Mucosa of gallbladder (tissue), 1 donor: ENCODE data around the gene PPP2R5D. TPM values are rescaled to one million over a fixed set of nuclear protein-coding genes. Genes with fewer than 3 reads are reported as not detected.

ENCODE experiments used
- DNase-seq: peaks from one replicate; pipeline ENCODE4 v3.0.0-alpha.2; 2020; ENCODE audit warnings: low spot score
- total RNA-seq: library from RNA; stranded (reverse); gene quantifications from one replicate; pipeline ENCODE4 v1.2.1, GENCODE V29; 2021
- donor health status: DM: no; HTN: no; CAD: no.

PPP2R5D gene
- total RNA-seq, 1 donor from 2014 or later: 34.9 TPM

DNA sequence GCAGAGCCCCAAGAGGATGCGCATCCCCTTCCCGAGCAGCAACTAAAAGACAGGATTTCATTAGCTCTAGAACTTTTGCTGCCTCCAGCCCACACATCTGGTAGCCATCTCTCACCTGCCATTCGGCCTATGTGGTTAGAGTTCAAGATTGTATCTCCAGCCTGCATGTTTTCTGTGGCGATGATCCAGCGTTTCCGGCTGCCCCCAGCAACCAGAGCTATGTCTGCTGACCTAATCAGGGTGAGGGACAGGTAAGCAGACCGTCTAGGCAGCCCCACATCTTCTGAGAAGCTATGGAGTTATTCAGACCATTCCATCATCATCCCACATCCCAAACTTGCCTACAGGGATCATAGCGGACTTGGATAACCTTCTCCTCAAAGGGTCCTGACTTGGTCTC, 71.6 kb downstream of the PPP2R5D start:
- DNase-seq: no peak

DNA sequence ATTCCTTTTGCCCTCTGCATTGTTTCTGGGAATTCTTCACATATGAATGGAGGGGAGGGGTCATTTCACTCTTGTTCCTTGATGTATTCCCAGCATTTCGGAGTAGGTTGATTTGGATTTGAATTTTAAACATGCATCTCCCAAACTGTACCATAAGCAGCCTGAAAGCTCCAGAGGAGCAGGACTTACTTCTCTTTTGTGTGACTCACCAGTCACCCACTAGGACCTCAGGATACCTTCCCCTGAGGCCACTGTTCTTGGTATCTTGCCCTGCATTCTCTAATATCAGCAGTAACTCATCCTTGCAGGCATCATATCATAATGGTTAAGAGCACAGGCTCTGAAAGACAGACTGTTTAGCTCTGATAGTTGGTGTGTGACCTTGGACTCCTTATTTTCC, 74.2 kb downstream of the PPP2R5D start:
- no peak for DNase-seq

DNA sequence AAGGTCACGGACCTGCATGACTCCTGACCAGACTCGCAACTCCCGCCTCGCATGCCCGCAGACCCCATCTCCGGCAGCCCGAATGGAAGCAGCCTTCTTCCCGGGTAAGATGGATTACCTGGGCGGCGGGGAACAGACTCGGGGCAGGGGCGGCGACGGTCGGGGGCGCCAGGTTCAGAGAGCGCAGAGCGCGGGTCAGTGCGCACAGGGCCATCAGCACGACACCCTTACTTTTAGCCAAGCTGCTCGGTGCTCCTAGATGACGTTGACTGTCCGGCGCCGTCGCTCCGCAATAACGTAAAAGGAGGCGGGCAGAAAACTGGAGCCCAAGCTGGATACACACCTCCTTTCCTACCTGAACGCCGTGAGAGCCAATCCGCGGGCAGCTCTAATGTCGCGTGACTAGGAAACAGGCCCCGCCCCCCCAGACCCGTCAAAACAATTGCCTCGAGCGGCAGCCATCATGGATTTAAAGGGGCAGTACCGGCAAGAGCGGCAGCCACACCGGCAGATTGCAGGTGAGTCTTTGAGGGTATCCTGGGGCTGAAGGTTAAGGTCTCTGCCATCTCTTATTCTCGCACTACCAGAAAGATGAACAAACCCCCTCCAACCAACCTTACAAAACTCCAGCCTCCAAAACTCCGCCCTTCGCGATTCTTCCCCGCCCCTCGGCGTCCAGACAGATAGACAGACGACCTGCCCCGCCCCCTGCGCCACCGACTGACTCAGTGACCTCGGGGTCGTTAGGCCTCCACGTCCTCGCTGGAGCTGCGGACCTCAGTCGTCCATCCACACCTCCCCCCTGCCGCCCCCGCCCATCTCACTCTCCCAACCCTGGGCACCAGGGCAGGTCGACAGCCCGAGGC, 75.0 kb downstream of the PPP2R5D start, which contains the start of the genes KLC4 and MRPL2:
Gene KLC4 (plus strand): TSS at position 464 of the 866 bp plus-strand sequence. CDS start 1,705 bp downstream, outside the sequence.
Gene MRPL2 (minus strand): TSS at position 267 of the 866 bp plus-strand sequence. CDS start 53 bp downstream, at position 214.
- peak; percentile 99 for DNase-seq

DNA sequence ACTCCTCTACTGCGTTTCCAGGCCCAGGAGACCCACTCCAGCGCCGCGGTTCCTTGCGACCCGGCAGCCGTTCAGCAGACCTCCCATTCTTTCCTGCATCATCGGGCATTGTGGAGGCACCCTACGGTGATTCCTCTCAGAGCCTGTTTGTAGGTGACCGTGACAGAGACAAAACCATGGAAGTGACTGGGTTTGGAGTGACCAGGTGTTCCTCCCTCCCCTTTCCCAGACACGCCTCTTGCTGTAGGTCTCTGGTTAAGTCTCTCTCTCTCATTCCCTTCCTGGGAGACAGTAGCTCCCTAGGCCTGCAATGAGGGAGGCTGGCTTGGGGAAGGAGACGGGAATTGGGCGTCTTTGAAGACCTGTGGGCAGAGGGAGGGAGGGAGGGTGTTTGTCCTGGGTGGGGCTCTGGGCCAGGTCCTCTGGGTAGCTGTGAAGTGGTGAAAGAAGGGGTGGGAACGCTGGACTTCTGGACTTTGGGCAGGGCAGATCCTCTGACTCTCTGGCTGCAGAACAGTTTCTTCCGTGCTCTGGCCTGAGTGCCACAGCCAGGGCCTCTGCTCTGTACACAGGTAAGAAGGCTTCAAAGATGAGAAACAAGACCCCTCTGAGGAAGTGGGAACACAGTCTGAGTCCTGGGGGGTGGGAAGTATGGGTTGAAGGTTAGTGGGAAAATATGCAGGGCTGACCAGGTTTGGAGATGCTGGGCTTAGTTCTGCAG, 75.8 kb downstream of the PPP2R5D start:
- DNase-seq: peak; percentile 69

DNA sequence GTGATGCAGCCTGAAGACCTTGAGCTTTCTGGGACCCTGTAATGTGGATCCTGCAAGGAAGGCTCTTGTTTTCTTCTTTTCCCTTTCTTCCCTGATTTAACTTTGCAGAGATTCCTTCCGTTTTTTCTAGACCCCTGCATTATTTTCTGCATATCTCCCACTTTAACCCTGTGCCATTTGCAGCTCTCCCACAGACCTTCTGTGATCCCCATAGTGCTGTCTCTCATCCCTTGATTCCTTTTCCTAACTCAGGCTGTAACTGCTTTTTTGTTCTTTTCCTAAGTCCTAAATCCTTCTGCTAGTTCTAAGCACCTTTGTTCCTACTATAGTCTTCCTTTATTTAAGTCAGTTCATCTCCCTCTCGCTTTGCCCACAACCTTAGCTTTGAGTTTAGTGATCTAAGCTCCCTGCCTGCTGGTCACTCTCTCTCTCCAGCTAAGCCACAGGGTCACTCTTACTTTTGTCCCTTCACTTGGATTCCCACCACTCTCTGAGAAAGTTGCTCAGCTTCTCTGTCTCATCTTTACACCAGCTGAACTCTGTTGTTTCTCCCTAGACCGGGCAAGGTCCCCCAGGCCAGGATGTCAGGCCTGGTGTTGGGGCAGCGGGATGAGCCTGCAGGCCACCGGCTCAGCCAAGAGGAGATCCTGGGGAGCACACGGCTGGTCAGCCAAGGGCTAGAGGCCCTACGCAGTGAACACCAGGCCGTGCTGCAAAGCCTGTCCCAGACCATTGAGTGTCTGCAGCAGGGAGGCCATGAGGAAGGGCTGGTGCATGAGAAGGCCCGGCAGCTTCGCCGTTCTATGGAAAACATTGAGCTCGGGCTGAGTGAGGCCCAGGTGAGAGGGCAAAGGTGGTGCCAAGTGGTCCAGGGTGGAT, 76.6 kb downstream of the PPP2R5D start:
- DNase-seq: no peak

DNA sequence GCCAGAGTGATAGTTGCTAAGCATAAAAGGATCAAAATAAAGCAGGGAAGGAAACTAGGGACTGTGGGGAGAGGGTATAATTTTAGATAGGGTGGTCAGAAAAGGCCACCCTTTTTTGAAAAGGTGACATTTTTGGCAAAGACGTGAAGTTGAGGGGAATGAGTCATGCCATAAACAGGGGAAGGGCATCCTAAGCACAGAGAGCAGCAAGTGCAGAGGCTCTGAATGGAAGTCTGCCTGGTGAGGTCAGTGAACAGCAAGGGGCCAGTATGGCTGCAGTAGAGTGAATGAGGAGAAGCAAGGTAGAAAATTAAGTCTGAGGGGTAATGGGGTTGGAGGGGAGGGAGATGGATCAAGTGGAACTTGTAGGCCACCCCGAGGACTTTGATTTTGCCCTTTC, 77.5 kb downstream of the PPP2R5D start:
- no peak for DNase-seq

Other genes starting within 250 kb of the PPP2R5D start
- gene TBCC, start 238.5 kb upstream of the PPP2R5D start, total RNA-seq: 19.7 TPM
- gene BICRAL, start 202.5 kb upstream of the PPP2R5D start, total RNA-seq: 18.1 TPM
- 61.1 TPM for gene RPL7L1, start 105.0 kb upstream of the PPP2R5D start, total RNA-seq
- gene PTCRA, start 68.5 kb upstream of the PPP2R5D start, total RNA-seq: 0.37 TPM
- gene CNPY3, start 55.1 kb upstream of the PPP2R5D start, total RNA-seq: 88.9 TPM
- gene GNMT, start 23.8 kb upstream of the PPP2R5D start, total RNA-seq: 0.52 TPM
- gene PEX6, start 5.4 kb upstream of the PPP2R5D start, total RNA-seq: 53.0 TPM
- 66.3 TPM for gene MEA1, start 29.4 kb downstream of the PPP2R5D start, total RNA-seq
- 93.8 TPM for gene KLHDC3, start 29.7 kb downstream of the PPP2R5D start, total RNA-seq
- 40.6 TPM for gene RRP36, start 37.1 kb downstream of the PPP2R5D start, total RNA-seq
- 29.5 TPM for gene CUL7, start 69.3 kb downstream of the PPP2R5D start, total RNA-seq
- gene MRPL2, start 74.9 kb downstream of the PPP2R5D start, total RNA-seq: 49.1 TPM
- 71.6 TPM for gene KLC4, start 75.1 kb downstream of the PPP2R5D start, total RNA-seq
- 30.0 TPM for gene PTK7, start 91.7 kb downstream of the PPP2R5D start, total RNA-seq
- gene SRF, start 186.7 kb downstream of the PPP2R5D start, total RNA-seq: 50.5 TPM
- 50.0 TPM for gene CUL9, start 197.6 kb downstream of the PPP2R5D start, total RNA-seq
- gene DNPH1, start 244.9 kb downstream of the PPP2R5D start, total RNA-seq: 58.2 TPM